Hepatocyte (in vitro differentiated cells): ENCODE measurements around the gene CTSL.

ENCODE experiments used
- EZH2 ChIP-seq: fragments of 200-600 bp; sonication (generic); IDR thresholded peaks from 2 replicates; pipeline ENCODE4 v1.6.1; 2016; ENCODE audit warnings: antibody characterized with exemption, mild to moderate bottlenecking, borderline replicate concordance
- TF ChIP-seq, protein P1 (sequence below): fragments of 200-600 bp; sonication (generic); IDR thresholded peaks from 2 replicates; pipeline ENCODE4 v1.5.1; 2016; ENCODE audit warnings: antibody characterized with exemption, mild to moderate bottlenecking; ENCODE audit not compliant: poor library complexity

DNA sequence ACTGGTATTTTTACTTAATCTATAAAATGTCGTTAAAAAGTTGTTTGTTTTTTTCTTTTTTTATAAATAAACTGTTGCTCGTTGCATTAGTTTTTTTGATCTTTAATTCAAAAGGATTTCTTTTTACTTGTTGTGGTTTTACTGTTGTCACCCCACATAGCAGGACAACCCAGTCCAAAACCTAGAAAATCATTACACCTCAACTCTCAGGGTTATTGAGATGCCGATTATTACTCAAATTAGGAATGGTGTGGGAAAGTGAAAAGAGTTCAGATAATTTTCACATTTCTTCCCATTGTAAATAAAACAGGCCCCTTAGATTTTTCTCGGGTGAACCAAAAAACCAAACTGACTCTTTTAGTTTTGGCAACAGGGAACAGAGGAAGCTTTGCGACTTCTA, 17.4 kb upstream of the CTSL start:
- TF ChIP-seq, protein P1, sequence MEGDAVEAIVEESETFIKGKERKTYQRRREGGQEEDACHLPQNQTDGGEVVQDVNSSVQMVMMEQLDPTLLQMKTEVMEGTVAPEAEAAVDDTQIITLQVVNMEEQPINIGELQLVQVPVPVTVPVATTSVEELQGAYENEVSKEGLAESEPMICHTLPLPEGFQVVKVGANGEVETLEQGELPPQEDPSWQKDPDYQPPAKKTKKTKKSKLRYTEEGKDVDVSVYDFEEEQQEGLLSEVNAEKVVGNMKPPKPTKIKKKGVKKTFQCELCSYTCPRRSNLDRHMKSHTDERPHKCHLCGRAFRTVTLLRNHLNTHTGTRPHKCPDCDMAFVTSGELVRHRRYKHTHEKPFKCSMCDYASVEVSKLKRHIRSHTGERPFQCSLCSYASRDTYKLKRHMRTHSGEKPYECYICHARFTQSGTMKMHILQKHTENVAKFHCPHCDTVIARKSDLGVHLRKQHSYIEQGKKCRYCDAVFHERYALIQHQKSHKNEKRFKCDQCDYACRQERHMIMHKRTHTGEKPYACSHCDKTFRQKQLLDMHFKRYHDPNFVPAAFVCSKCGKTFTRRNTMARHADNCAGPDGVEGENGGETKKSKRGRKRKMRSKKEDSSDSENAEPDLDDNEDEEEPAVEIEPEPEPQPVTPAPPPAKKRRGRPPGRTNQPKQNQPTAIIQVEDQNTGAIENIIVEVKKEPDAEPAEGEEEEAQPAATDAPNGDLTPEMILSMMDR, result no peak
- TF ChIP-seq EZH2, result no peak
